Vagina (tissue), 2 donors: ENCODE data around the gene CLEC16A. TPM values are rescaled to one million over a fixed set of nuclear protein-coding genes. Genes with fewer than 3 reads are reported as not detected.

Experiments
- DNase-seq, 2 donors: peaks; one replicate each; pipeline ENCODE4 v3.0.0-alpha.2; 2017; ENCODE audit errors: extremely low spot score in 2 of 2
- H3K27ac ChIP-seq: fragments of 200-600 bp; sonication (generic); one replicate; pipeline ENCODE4 v1.5.1; 2019
- H3K27me3 ChIP-seq: fragments of 200-600 bp; sonication (generic); one replicate; pipeline ENCODE4 v1.5.1; 2019
- H3K36me3 ChIP-seq, 2 donors: fragments of 200-600 bp; sonication (generic); one replicate each; pipeline ENCODE4 v1.5.1; 2017 to 2019
- H3K4me1 ChIP-seq: fragments of 200-600 bp; sonication (generic); one replicate; pipeline ENCODE4 v1.5.1; 2019
- H3K4me3 ChIP-seq, 2 donors: fragments of 200-600 bp; sonication (generic); 1 replicate in 1 of 2; 2 replicates in 1 of 2; pipeline ENCODE4 v1.5.1; 2016 to 2019
- H3K9me3 ChIP-seq: fragments of 200-600 bp; sonication (generic); one replicate; pipeline ENCODE4 v1.5.1; 2019
- POLR2A ChIP-seq, 2 donors: fragments of 450-650 bp; IDR thresholded peaks; one replicate each; pipeline ENCODE4 v1.6.1; 2017; ENCODE audit warnings: antibody characterized with exemption in 2 of 2, mild to moderate bottlenecking in 2 of 2, moderate library complexity in 2 of 2
- POLR2AphosphoS5 ChIP-seq, 2 donors: sonication (generic); formaldehyde crosslinking; IDR thresholded peaks; one replicate each; pipeline ENCODE4 v1.9.0; 2017; ENCODE audit warnings: antibody characterized with exemption in 2 of 2, mild to moderate bottlenecking in 2 of 2, low read depth in 1 of 2; ENCODE audit not compliant: insufficient read depth in 1 of 2
- intact Hi-C: fragments of 100-400 bp; cut with DNase I; formaldehyde crosslinking; loops from one replicate; pipeline ENCODE4 v1.15.1; 2023
- total RNA-seq: library from RNA; depleted of rRNA; stranded (reverse); fragments of >200 nt; gene quantifications from one replicate; pipeline ENCODE4 v1.2.3, GENCODE V29; 2016
- TF ChIP-seq, protein P1 (sequence below), 3 experiments: fragments of 450-650 bp in 2 of 3; fragments of 200-600 bp in 1 of 3; sonication (generic) in 1 of 3; IDR thresholded peaks; one replicate each; pipeline ENCODE4 v1.5.1; 2017 to 2019; ENCODE audit warnings: antibody characterized with exemption in 3 of 3, mild to moderate bottlenecking in 2 of 3, moderate library complexity in 2 of 3

The CLEC16A gene
- total RNA-seq, 1 donor from 2014 or later = 21.6 TPM

GRCh38 chr16:10934325-10935107 is 9.8 kb upstream of the CLEC16A start:
- H3K4me1 ChIP-seq = peaks cover 60% of the 10 kb centered on the region
- H3K27ac ChIP-seq = no peak overlapping the region
- TF ChIP-seq, protein P1, sequence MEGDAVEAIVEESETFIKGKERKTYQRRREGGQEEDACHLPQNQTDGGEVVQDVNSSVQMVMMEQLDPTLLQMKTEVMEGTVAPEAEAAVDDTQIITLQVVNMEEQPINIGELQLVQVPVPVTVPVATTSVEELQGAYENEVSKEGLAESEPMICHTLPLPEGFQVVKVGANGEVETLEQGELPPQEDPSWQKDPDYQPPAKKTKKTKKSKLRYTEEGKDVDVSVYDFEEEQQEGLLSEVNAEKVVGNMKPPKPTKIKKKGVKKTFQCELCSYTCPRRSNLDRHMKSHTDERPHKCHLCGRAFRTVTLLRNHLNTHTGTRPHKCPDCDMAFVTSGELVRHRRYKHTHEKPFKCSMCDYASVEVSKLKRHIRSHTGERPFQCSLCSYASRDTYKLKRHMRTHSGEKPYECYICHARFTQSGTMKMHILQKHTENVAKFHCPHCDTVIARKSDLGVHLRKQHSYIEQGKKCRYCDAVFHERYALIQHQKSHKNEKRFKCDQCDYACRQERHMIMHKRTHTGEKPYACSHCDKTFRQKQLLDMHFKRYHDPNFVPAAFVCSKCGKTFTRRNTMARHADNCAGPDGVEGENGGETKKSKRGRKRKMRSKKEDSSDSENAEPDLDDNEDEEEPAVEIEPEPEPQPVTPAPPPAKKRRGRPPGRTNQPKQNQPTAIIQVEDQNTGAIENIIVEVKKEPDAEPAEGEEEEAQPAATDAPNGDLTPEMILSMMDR (IDR thresholded peaks at IDR 0.05) = no peak
- TF ChIP-seq POLR2A (IDR thresholded peaks at IDR 0.05) (no peak), POLR2AphosphoS5 (IDR thresholded peaks at IDR 0.05; ENCODE audit: insufficient read depth in 1 of 2, low read depth in 1 of 2) (no peak)
- no peak for DNase-seq
- no peaks in the 10 kb centered on the region for H3K27me3 ChIP-seq
- H3K4me3 ChIP-seq = no peak overlapping the region
- H3K9me3 ChIP-seq = no peaks in the 10 kb centered on the region
- intact Hi-C loops = loop anchor here (5.0 kb wide), 1 partner anchor 197 kb away; no protein-coding TSS in a partner anchor
- peaks cover 0 to 8% of the 10 kb centered on the region in 2 donors for H3K36me3 ChIP-seq

GRCh38 chr16:10935226-10935915 is 9.0 kb upstream of the CLEC16A start:
- Histone ChIP-seq H3K9me3 (no peaks in the 10 kb centered on the region), H3K4me1 (peaks cover 62% of the 10 kb centered on the region), H3K36me3 (peaks cover 0 to 8% of the 10 kb centered on the region in 2 donors), H3K4me3 (no peak overlapping the region), H3K27me3 (no peaks in the 10 kb centered on the region), H3K27ac (no peak overlapping the region)
- TF ChIP-seq POLR2A (IDR thresholded peaks at IDR 0.05) (no peak), POLR2AphosphoS5 (IDR thresholded peaks at IDR 0.05; ENCODE audit: insufficient read depth in 1 of 2, low read depth in 1 of 2) (no peak)
- TF ChIP-seq, protein P1 (IDR thresholded peaks at IDR 0.05) = no peak
- intact Hi-C loops = loop anchor here (5.0 kb wide), 1 partner anchor 198 kb away; no protein-coding TSS in a partner anchor
- no peak for DNase-seq

- Histone ChIP-seq H3K36me3 (peaks cover 0 to 8% of the 10 kb centered on the region in 2 donors), H3K27me3 (no peaks in the 10 kb centered on the region), H3K9me3 (no peaks in the 10 kb centered on the region), H3K4me3 (no peak overlapping the region), H3K4me1 (peaks cover 73% of the 10 kb centered on the region), H3K27ac (no peak overlapping the region)
- DNase-seq = no peak
- no peak for TF ChIP-seq POLR2AphosphoS5 (IDR thresholded peaks at IDR 0.05; ENCODE audit: insufficient read depth in 1 of 2, low read depth in 1 of 2)
- no peak for TF ChIP-seq POLR2A (IDR thresholded peaks at IDR 0.05)
- TF ChIP-seq, protein P1 (IDR thresholded peaks at IDR 0.05) = no peak
- intact Hi-C loops = loop anchor here (5.0 kb wide), 1 partner anchor 199 kb away; no protein-coding TSS in a partner anchor
These were observed 7.9 kb upstream of the CLEC16A start for GRCh38 chr16:10936272-10936984.

DNA sequence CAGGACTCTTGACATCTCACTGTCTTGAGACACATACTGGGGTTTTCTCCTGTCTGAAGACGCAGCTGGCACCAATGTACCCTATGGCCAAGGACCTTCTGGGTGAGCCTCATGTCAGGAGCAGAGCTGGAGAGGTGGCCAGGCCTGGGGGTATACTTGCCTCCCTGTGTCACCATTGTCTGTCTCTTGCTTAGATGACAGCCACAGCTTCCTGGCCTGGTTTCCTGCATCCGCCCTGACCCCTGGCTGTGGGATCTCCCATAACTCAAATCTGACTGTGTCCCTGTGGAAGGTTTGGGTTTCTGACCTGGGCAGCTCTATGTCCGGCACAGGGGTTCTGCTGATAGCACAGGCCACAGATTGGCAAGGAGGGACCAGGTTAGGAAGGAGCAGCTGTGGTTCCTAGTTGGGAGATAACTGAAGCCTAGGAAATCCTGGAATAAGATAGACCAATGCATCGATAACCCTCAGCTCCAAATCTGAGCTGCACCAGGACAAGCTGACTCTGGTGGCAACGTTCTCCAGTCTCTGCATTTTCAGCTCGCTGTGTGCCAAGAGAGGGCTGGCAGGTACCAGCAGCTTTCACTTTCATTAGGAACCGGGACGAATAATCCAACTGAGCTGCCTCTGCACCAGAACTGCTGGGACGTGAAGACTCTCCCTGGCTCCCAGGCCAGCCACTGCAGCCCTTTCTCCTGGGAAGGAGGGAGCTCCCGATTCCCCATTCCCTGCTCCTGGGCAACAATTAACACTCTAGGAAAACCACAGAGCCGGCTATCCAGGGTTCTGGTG is 7.1 kb upstream of the CLEC16A start:
- Histone ChIP-seq H3K27me3 (no peaks in the 10 kb centered on the region), H3K9me3 (no peaks in the 10 kb centered on the region), H3K4me1 (peaks cover 75% of the 10 kb centered on the region), H3K4me3 (peak overlapping the region; percentile 8 to 27), H3K27ac (peak overlapping the region; percentile 17), H3K36me3 (peaks cover 0 to 8% of the 10 kb centered on the region in 2 donors)
- intact Hi-C loops = loop anchor here (5.0 kb wide), 1 partner anchor 200 kb away; no protein-coding TSS in a partner anchor
- TF ChIP-seq, protein P1 (IDR thresholded peaks at IDR 0.05) = no peak
- TF ChIP-seq POLR2A (IDR thresholded peaks at IDR 0.05) (no peak), POLR2AphosphoS5 (IDR thresholded peaks at IDR 0.05; ENCODE audit: insufficient read depth in 1 of 2, low read depth in 1 of 2) (no peak)
- DNase-seq = no peak
